Measurements from ENCODE around the gene GEMIN5.

DNA sequence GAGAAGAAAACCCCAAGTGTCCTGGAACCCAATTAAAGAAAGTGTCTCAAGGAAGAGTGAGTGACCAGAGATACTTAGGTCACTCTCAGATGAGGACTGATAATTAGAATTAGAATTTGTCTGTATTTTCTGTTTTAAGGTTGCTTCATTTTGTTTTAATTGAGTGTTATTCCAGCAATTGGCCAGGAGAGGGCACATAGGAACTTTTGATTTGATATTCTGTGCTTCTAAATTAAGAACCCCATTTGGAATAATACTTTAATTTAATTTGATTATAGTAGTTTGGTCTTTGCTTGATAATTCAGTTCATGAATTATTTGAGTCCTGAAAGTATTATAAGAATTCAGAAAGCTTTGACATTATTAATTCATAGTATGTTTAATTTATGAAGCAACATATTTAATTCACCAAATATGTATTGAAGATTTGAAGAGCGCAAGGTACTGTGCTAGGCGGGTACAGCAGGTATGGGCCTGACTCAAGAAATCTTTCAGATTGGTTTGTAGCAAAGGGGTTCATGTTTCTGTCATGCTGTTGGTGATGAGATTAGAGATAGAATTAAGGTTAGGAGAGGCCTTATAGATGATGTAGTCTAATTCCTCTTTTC, 7.8 kb upstream of the GEMIN5 start:
- TF ChIP-seq POLR2AphosphoS5 (IDR thresholded peaks at IDR 0.05; ENCODE audit: low read depth, low read length) = no peak
- no peak for TF ChIP-seq MXI1 (IDR thresholded peaks at IDR 0.05; ENCODE audit: borderline replicate concordance, low read depth, low read length)
- no peak for TF ChIP-seq ZNF326 (CRISPR knock-in tag; IDR thresholded peaks at IDR 0.05; ENCODE audit: borderline replicate concordance)
- TF ChIP-seq, protein P1, sequence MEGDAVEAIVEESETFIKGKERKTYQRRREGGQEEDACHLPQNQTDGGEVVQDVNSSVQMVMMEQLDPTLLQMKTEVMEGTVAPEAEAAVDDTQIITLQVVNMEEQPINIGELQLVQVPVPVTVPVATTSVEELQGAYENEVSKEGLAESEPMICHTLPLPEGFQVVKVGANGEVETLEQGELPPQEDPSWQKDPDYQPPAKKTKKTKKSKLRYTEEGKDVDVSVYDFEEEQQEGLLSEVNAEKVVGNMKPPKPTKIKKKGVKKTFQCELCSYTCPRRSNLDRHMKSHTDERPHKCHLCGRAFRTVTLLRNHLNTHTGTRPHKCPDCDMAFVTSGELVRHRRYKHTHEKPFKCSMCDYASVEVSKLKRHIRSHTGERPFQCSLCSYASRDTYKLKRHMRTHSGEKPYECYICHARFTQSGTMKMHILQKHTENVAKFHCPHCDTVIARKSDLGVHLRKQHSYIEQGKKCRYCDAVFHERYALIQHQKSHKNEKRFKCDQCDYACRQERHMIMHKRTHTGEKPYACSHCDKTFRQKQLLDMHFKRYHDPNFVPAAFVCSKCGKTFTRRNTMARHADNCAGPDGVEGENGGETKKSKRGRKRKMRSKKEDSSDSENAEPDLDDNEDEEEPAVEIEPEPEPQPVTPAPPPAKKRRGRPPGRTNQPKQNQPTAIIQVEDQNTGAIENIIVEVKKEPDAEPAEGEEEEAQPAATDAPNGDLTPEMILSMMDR (CRISPR knock-in tag; IDR thresholded peaks at IDR 0.05) = peak; percentile 27; the same call in 1 of the 2 replicates
- no peak for TF ChIP-seq ZFP37 (CRISPR knock-in tag; IDR thresholded peaks at IDR 0.05; ENCODE audit: borderline replicate concordance)
- TF ChIP-seq ZNF121 (CRISPR knock-in tag; IDR thresholded peaks at IDR 0.05) = no peak
- no peak for TF ChIP-seq HNRNPLL (IDR thresholded peaks at IDR 0.05; ENCODE audit: low read depth, low read length, poor library complexity, severe bottlenecking)
- TF ChIP-seq RBM39 (IDR thresholded peaks at IDR 0.05; ENCODE audit: low read depth, low read length, poor library complexity, severe bottlenecking) = no peak

Data from HepG2 (cell line).